ENCODE data around the gene SMURF2.

GRCh38 chr17:64682261-64683181 lies 20.4 kb upstream of the SMURF2 start:
- TF ChIP-seq EZH2phosphoT487 (IDR thresholded peaks at IDR 0.05; ENCODE audit: borderline replicate concordance, low read length) (no peak), CTCF (conservative IDR thresholded peaks at IDR 0.05; ENCODE audit: low read depth, low read length) (peak; percentile 34; the same call in 1 of the 2 replicates), EZH2 (IDR thresholded peaks at IDR 0.05; ENCODE audit: low read length, unreplicated experiment) (no peak)
